ENCODE data around the gene ELOVL1. TPM values are rescaled to one million over a fixed set of nuclear protein-coding genes. Genes with fewer than 3 reads are reported as not detected.

ELOVL1 gene
- total RNA-seq, 1 experiment from 2014 or later, result 128 TPM

GRCh38 chr1:43329995-43330751, 37.6 kb downstream of the ELOVL1 start:
- Histone ChIP-seq H2AFZ (ENCODE audit: low read length) (peak overlapping the region; percentile 68), H3K9me2 (replicated peaks; ENCODE audit: low read length) (no peaks in the 10 kb centered on the region), H3K36me3 (ENCODE audit: low read depth, low read length) (no peaks in the 10 kb centered on the region), H3K27ac (ENCODE audit: low read length) (no peak overlapping the region), H3K4me1 (ENCODE audit: insufficient read depth, low read length) (peaks cover 8% of the 10 kb centered on the region), H3K27me3 (ENCODE audit: low read length) (no peaks in the 10 kb centered on the region), H3K4me2 (ENCODE audit: low read length) (no peak overlapping the region; the same call in 1 of the 2 replicates), H3K79me2 (ENCODE audit: low read length) (no peaks in the 10 kb centered on the region), H3K9me3 (ENCODE audit: low read length) (no peaks in the 10 kb centered on the region), H3F3A (ENCODE audit: low read length, unreplicated experiment) (no peaks in the 10 kb centered on the region), H3K4me3 (ENCODE audit: low read length) (no peak overlapping the region), H4K20me1 (ENCODE audit: low read length) (no peaks in the 10 kb centered on the region), H3K9ac (ENCODE audit: low read length) (no peak overlapping the region)
- CTCF ChIA-PET, result no interaction called here
- intact Hi-C loops (cut with micrococcal nuclease), result no loop called here
- peak; percentile 57 for DNase-seq
- ATAC-seq, result peak; percentile 40
- TF ChIP-seq CTCF (conservative IDR thresholded peaks at IDR 0.05; ENCODE audit: low read depth, low read length) (no peak), EZH2phosphoT487 (IDR thresholded peaks at IDR 0.05; ENCODE audit: borderline replicate concordance, low read length) (no peak)
- no TSS peak for BruUV-seq (replicated peaks)
- POLR2A ChIA-PET (ENCODE audit: unreplicated experiment), result no interaction called here

- Histone ChIP-seq H3K4me3 (ENCODE audit: low read length) (no peak overlapping the region), H3K4me2 (ENCODE audit: low read length) (no peak overlapping the region), H4K20me1 (ENCODE audit: low read length) (no peaks in the 10 kb centered on the region), H3K9me3 (ENCODE audit: low read length) (no peaks in the 10 kb centered on the region), H3K27ac (ENCODE audit: low read length) (no peak overlapping the region), H3F3A (ENCODE audit: low read length, unreplicated experiment) (no peaks in the 10 kb centered on the region), H3K4me1 (ENCODE audit: insufficient read depth, low read length) (peaks cover 8% of the 10 kb centered on the region), H3K36me3 (ENCODE audit: low read depth, low read length) (no peaks in the 10 kb centered on the region), H2AFZ (ENCODE audit: low read length) (no peak overlapping the region), H3K9me2 (replicated peaks; ENCODE audit: low read length) (no peaks in the 10 kb centered on the region), H3K79me2 (ENCODE audit: low read length) (no peaks in the 10 kb centered on the region), H3K27me3 (ENCODE audit: low read length) (no peaks in the 10 kb centered on the region), H3K9ac (ENCODE audit: low read length) (no peak overlapping the region)
- POLR2A ChIA-PET (ENCODE audit: unreplicated experiment), result no interaction called here
- intact Hi-C loops (cut with micrococcal nuclease), result no loop called here
- no TSS peak for BruUV-seq (replicated peaks)
- DNase-seq, result no peak
- CTCF ChIA-PET, result no interaction called here
- TF ChIP-seq CTCF (conservative IDR thresholded peaks at IDR 0.05; ENCODE audit: low read depth, low read length) (no peak), EZH2phosphoT487 (IDR thresholded peaks at IDR 0.05; ENCODE audit: borderline replicate concordance, low read length) (no peak), EZH2 (IDR thresholded peaks at IDR 0.05; ENCODE audit: low read length, unreplicated experiment) (no peak)
- no peak for ATAC-seq
These were observed 40.1 kb downstream of the ELOVL1 start for GRCh38 chr1:43327549-43328292.

GRCh38 chr1:43325381-43325780, 42.4 kb downstream of the ELOVL1 start:
- intact Hi-C loops (cut with micrococcal nuclease), result no loop called here
- TF ChIP-seq EZH2phosphoT487 (IDR thresholded peaks at IDR 0.05; ENCODE audit: borderline replicate concordance, low read length) (no peak), EZH2 (IDR thresholded peaks at IDR 0.05; ENCODE audit: low read length, unreplicated experiment) (no peak), CTCF (conservative IDR thresholded peaks at IDR 0.05; ENCODE audit: low read depth, low read length) (no peak)
- ATAC-seq, result no peak
- no peaks in the 10 kb centered on the region for H3K36me3 ChIP-seq (ENCODE audit: low read depth, low read length)
- CTCF ChIA-PET, result no interaction called here
- H3K4me3 ChIP-seq (ENCODE audit: low read length), result no peak overlapping the region
- DNase-seq, result no peak
- no peaks in the 10 kb centered on the region for H4K20me1 ChIP-seq (ENCODE audit: low read length)
- no peaks in the 10 kb centered on the region for H3K9me3 ChIP-seq (ENCODE audit: low read length)
- no peak overlapping the region for H3K27ac ChIP-seq (ENCODE audit: low read length)
- BruUV-seq (replicated peaks), result no TSS peak
- no peaks in the 10 kb centered on the region for H3F3A ChIP-seq (ENCODE audit: low read length, unreplicated experiment)
- no peak overlapping the region for H2AFZ ChIP-seq (ENCODE audit: low read length)
- POLR2A ChIA-PET (ENCODE audit: unreplicated experiment), result no interaction called here
- no peak overlapping the region for H3K9ac ChIP-seq (ENCODE audit: low read length)
- H3K79me2 ChIP-seq (ENCODE audit: low read length), result no peaks in the 10 kb centered on the region
- no peaks in the 10 kb centered on the region for H3K27me3 ChIP-seq (ENCODE audit: low read length)
- peaks cover 6% of the 10 kb centered on the region for H3K4me1 ChIP-seq (ENCODE audit: insufficient read depth, low read length)
- no peaks in the 10 kb centered on the region for H3K9me2 ChIP-seq (replicated peaks; ENCODE audit: low read length)
- H3K4me2 ChIP-seq (ENCODE audit: low read length), result no peak overlapping the region
